GM20000 (cell line): ENCODE results near the gene GABRG3.

Source experiments
- DNase-seq: peaks from one replicate; pipeline ENCODE4 v3.0.0; 2012; ENCODE audit warnings: low spot score
- CTCF ChIP-seq: IDR thresholded peaks from 2 replicates; pipeline ENCODE4 v1.5.1; 2012; ENCODE audit warnings: mild to moderate bottlenecking, control low read depth; ENCODE audit errors: extremely low read depth, missing control alignments

GABRG3 gene

DNA sequence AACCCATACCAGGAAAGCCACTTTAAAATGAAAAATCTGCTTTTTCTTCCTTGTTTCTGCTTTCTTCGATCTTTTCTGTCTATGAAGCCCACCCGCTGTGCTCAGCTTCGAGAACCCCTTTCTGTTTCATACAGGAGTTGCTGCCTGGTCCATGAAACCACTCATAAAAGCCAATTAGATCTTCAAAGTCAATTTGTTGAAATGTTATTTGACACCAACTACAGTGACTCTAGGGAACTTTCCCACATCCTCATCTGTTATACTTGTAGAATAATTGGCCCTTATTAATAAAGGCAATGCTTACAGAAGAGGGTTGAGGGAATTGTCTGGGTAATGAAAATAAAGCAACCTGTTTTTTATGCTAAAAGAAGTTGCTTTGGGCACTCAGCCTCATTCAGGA, 604.5 kb downstream of the GABRG3 start:
- TF ChIP-seq CTCF = no peak
- DNase-seq = no peak

GRCh38 chr15:27576576-27576975, 605.6 kb downstream of the GABRG3 start:
- no peak for TF ChIP-seq CTCF
- no peak for DNase-seq

DNA sequence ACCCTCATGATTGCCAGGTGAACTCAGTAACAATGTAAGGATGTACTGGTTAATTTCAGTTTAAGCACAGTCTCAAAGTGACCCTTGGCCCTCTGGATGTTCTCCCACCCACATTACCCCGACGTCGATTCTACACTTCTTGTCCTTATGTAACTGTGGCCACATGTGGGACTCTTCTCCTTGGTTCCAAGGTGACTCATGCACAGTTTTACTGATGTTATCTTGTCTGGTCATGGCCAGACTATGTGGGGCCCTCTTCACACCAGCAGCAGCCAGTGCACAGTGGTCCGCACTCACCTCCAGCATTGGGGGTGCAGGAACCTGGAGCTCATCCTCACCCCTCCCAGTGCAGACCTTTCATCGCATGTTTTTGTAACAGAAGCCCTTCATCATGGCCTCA, 608.8 kb downstream of the GABRG3 start:
- DNase-seq = no peak
- no peak for TF ChIP-seq CTCF

- TF ChIP-seq CTCF = no peak
- no peak for DNase-seq
Measured at GRCh38 chr15:27582726-27583410, 611.9 kb downstream of the GABRG3 start.

- no peak for TF ChIP-seq CTCF
- DNase-seq = no peak
Measured at GRCh38 chr15:27583651-27584050, 612.7 kb downstream of the GABRG3 start.

DNA sequence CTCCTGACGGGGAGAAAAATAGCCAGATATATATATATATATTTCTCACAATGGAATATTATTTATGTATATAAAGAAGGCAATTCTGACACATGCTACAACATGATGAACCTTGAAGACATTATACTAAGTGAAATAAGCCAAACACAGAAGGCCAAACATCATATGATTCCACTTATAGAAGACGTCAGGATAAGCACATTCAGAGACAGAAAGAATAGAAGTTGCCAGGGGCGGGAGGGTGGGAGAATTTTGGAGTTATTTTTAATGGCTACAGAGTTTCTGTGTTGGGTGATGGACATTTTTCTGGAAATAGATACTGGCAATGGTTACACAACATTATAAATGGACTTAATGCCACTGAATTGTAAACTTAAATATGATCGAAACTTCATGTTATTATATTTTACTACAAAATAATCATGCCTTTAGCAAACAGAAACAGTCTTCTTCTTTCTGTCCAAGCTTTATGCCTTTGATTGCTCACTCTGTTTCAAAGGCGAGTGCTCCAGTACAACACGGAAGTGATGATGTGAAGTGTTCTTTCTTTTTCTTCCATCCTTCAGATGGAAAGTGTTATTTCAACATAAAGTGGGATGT, 614.2 kb downstream of the GABRG3 start:
- no peak for TF ChIP-seq CTCF
- no peak for DNase-seq

- no peak for DNase-seq
Measured at GRCh38 chr15:27587810-27588209, 616.8 kb downstream of the GABRG3 start.

More at GRCh38 chr15:27587810-27588209, 616.8 kb downstream of the GABRG3 start:
- no peak for TF ChIP-seq CTCF
